ENCODE results near the gene CLDN9. TPM values are rescaled to one million over a fixed set of nuclear protein-coding genes. Genes with fewer than 3 reads are reported as not detected.

Gene CLDN9, protein sequence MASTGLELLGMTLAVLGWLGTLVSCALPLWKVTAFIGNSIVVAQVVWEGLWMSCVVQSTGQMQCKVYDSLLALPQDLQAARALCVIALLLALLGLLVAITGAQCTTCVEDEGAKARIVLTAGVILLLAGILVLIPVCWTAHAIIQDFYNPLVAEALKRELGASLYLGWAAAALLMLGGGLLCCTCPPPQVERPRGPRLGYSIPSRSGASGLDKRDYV
- 0.99 and 3.1 TPM in 2 replicates for total RNA-seq (2011; cell fraction: chromatin; rRNA removed; ENCODE audit: low replicate concordance)
- total RNA-seq (2011; cell fraction: nucleolus; rRNA removed), result 2.0 and 3.0 TPM in 2 replicates
- total RNA-seq (2011; cell fraction: nucleoplasm; rRNA removed), result 1.1 and 1.5 TPM in 2 replicates
- total RNA-seq (2014; rRNA removed) (0.12 TPM in 1 of 2 replicates, not detected in the other), total RNA-seq (2014; rRNA removed; fragmentation: Illumina TruSeq; extraction: Trizol) (not detected in 2 replicates), total RNA-seq (2015; rRNA removed; fragmentation: Illumina TruSeq; extraction: Trizol) (0.15 and 0.22 TPM in 2 replicates), total RNA-seq (2021) (0.40 and 0.44 TPM in 2 replicates), polyA plus RNA-seq (2011; rRNA removed) (0.18 and 0.27 TPM in 2 replicates), polyA plus RNA-seq (2014; fragmentation: Illumina TruSeq; extraction: Trizol) (0.10 and 0.12 TPM in 2 replicates), polyA plus RNA-seq (2014; fragmentation: Nextera tagmentation; extraction: Ambion mirVana) (not detected), polyA plus RNA-seq (2014; rRNA removed) (0.16 and 0.24 TPM in 2 replicates), polyA minus RNA-seq (2011; rRNA and poly(A)+ RNA removed) (0.09 and 0.18 TPM in 2 replicates), Bru-seq, nascent RNA (percentile 34 among the genes with signal in this experiment), BruChase-seq, experiment 1, labeled RNA remaining after a 2-hour chase (percentile 36 among the genes with signal in this experiment), BruChase-seq, experiment 2, labeled RNA remaining after a 6-hour chase (percentile 44 among the genes with signal in this experiment)
- polyA plus RNA-seq (2011; cell fraction: cytosol; rRNA removed), result 0.29 and 0.36 TPM in 2 replicates
- 1.6 and 2.9 TPM in 2 replicates for polyA plus RNA-seq (2011; cell fraction: nucleus; rRNA removed)
- 0.79 and 2.7 TPM in 2 replicates for polyA plus RNA-seq (2012)
- polyA minus RNA-seq (2011; cell fraction: cytosol; rRNA and poly(A)+ RNA removed), result 1.1 TPM in 1 of 2 replicates, not detected in the other
- 0.54 and 1.00 TPM in 2 replicates for polyA minus RNA-seq (2011; cell fraction: nucleus; rRNA and poly(A)+ RNA removed)
- long read RNA-seq, experiment 1, partial matches to known transcripts, result 0 of 1 reads
- long read RNA-seq, experiment 1, other reads (novel, unspliced or antisense), result 0 of 1 reads
- long read RNA-seq, experiment 2, result 0 reads
- long read RNA-seq, experiment 3, result 0 reads

DNA sequence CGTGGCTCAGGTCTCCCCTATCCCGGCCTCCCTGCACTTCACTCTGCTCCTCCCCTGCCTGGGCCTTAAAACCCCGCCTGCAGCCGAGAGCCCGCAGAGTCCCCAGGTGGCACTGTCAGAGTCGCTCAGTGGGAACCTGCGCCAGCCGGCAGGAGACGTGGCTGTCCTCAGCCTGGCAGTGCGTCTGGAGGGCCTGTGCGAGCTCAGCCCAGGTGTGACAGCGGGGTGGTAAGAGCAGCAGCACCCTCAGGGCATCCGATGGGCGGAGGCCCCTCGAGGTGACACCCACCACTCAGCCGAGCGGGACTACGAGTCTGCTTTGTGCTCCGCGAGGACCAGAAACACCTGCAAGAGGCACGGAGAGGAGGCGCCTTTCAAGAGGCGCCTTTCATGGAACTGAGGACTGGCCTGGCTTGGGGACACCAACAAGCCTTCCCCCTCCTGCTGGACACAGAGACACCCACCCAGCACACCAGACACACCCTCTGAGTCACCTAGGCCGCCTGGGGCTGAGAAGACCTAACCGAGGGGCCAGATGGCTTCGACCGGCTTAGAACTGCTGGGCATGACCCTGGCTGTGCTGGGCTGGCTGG, at the start of gene CLDN9:
CLDN9 (plus strand) TSS at position 96 of the 593 bp plus-strand sequence; CDS start at position 536, 440 bp downstream.
- Histone ChIP-seq H4K20me1 (replicated peaks; ENCODE audit: control insufficient read depth, insufficient read depth, low read length) (no peaks in the 10 kb centered on the region), H3K79me2 (ENCODE audit: control insufficient read depth, insufficient read depth, low read length) (no peaks in the 10 kb centered on the region), H3K36me3 (ENCODE audit: control insufficient read depth, insufficient read depth, low read length) (no peaks in the 10 kb centered on the region), H3K9ac (ENCODE audit: insufficient read depth in 1 of 2, low read depth in 2 of 2, low read length in 2 of 2) (peak within 1 kb of the TSS in 1 of 2 experiments; percentile 67; a peak in 2 of 4 replicates), H3K4me1 (replicated peaks in 1 of 2; ENCODE audit: control insufficient read depth in 2 of 2, insufficient read depth in 2 of 2, low read length in 2 of 2) (peaks cover 29 to 82% of the 10 kb centered on the region in 2 experiments), H3K4me2 (ENCODE audit: insufficient read depth, low read length) (no peak within 1 kb of the TSS), H3K27ac (ENCODE audit: extremely low read depth, low read depth, low read length) (no peak within 1 kb of the TSS), H2AFZ (ENCODE audit: low read depth, low read length) (no peak within 1 kb of the TSS), H3K9me3 (replicated peaks; ENCODE audit: control insufficient read depth, insufficient read depth, low read depth, low read length) (no peaks in the 10 kb centered on the region), H3K27me3 (ENCODE audit: control insufficient read depth in 2 of 2, insufficient read depth in 2 of 2, low read length in 2 of 2) (no peaks in the 10 kb centered on the region), H3K9me1 (ENCODE audit: control insufficient read depth, insufficient read depth, low read length) (peaks cover 3% of the 10 kb centered on the region), H3K4me3 (no peak within 1 kb of the TSS)
- intact Hi-C loops (cut with micrococcal nuclease), result no loop called here
- TF ChIP-seq SREBF2 (CRISPR knock-in tag; IDR thresholded peaks at IDR 0.05) (no peak), ZBED1 (IDR thresholded peaks at IDR 0.05) (no peak), KHSRP (IDR thresholded peaks at IDR 0.05) (no peak), POLR2G (IDR thresholded peaks at IDR 0.05; ENCODE audit: low read depth, low read length) (peak; percentile 7; the same call in 1 of the 2 replicates), EZH2 (IDR thresholded peaks at IDR 0.05; ENCODE audit: borderline replicate concordance, low read depth, low read length) (no peak), ARNT (IDR thresholded peaks at IDR 0.05) (no peak), EGR1 (conservative IDR thresholded peaks at IDR 0.05) (0 out of 2 replicates have a peak, but pooled peaks have one; percentile 18), ZNF3 (CRISPR knock-in tag; IDR thresholded peaks at IDR 0.05) (no peak)
- TF ChIP-seq, protein P1, sequence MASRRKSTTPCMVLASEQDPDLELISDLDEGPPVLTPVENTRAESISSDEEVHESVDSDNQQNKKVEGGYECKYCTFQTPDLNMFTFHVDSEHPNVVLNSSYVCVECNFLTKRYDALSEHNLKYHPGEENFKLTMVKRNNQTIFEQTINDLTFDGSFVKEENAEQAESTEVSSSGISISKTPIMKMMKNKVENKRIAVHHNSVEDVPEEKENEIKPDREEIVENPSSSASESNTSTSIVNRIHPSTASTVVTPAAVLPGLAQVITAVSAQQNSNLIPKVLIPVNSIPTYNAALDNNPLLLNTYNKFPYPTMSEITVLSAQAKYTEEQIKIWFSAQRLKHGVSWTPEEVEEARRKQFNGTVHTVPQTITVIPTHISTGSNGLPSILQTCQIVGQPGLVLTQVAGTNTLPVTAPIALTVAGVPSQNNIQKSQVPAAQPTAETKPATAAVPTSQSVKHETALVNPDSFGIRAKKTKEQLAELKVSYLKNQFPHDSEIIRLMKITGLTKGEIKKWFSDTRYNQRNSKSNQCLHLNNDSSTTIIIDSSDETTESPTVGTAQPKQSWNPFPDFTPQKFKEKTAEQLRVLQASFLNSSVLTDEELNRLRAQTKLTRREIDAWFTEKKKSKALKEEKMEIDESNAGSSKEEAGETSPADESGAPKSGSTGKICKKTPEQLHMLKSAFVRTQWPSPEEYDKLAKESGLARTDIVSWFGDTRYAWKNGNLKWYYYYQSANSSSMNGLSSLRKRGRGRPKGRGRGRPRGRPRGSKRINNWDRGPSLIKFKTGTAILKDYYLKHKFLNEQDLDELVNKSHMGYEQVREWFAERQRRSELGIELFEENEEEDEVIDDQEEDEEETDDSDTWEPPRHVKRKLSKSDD (conservative IDR thresholded peaks at IDR 0.05; ENCODE audit: low read length), result no peak
- FAIRE-seq (no peak), ATAC-seq (peak; percentile 11; the same call in 1 of the 3 replicates), DNase-seq (ENCODE audit: extremely low read depth in 1 of 4, low spot score in 3 of 4) (peak in 1 of 4 experiments; percentile 45)
- BruUV-seq (replicated peaks), result no TSS peak
- ChIA-PET POLR2A (no interaction called here), CTCF (ENCODE audit: low intra/inter-chr PET ratio) (no interaction called here)
- 60% methylated on average over 24 of the region's 27 CpGs for whole genome bisulfite sequencing (ENCODE audit: insufficient coverage, low coverage, missing lambda C conversion rate)
- in situ Hi-C loops (cut with MboI), result no loop called here
